Adrenal gland (tissue), 5 donors: Measurements from ENCODE around the gene MAN2A2.

ENCODE experiments used
- CTCF ChIP-seq, 6 experiments: fragments of 450-650 bp in 4 of 6; fragments of 200-600 bp in 2 of 6; sonication (generic) in 1 of 6; IDR thresholded peaks; 1 replicate in 5 of 6; 2 replicates in 1 of 6; pipeline versions ENCODE4 v1.5.1 to v1.8.0; 2016 to 2021; ENCODE audit warnings: antibody characterized with exemption in 6 of 6, mild to moderate bottlenecking in 2 of 6, moderate library complexity in 1 of 6
- POLR2A ChIP-seq, 2 donors: fragments of 450-650 bp; IDR thresholded peaks; one replicate each; pipeline ENCODE4 v1.6.1; 2017; ENCODE audit warnings: antibody characterized with exemption in 2 of 2, mild to moderate bottlenecking in 2 of 2, moderate library complexity in 1 of 2
- donor health status: DM: no; HTN: no; CAD: no.

- no peak for TF ChIP-seq CTCF (IDR thresholded peaks at IDR 0.05)
- TF ChIP-seq POLR2A (IDR thresholded peaks at IDR 0.05): no peak
Measured at GRCh38 chr15:90866800-90867199, 36.3 kb upstream of the MAN2A2 start.
